A549 (cell line): ENCODE data around the gene COASY. TPM values are rescaled to one million over a fixed set of nuclear protein-coding genes. Genes with fewer than 3 reads are reported as not detected.

Source experiments
- ATAC-seq, 2 experiments: fragments of 200-7000 bp in 1 of 2; fragments of >200 bp in 1 of 2; cut with Nextera tagmentation in 1 of 2; cut with Tn5 transposase in 1 of 2; 3 replicates each; pipeline versions ENCODE4 v1.8.0 to v1.9.1; 2018 to 2020; ENCODE audit warnings: mild to moderate bottlenecking in 1 of 2, moderate library complexity in 1 of 2
- CTCF ChIA-PET: fragments of 300-600 bp; sonication (Branson Sonifier 250); formaldehyde crosslinking; extraction: SDS; loops from one replicate; lab custom pipeline; 2021; ENCODE audit warnings: antibody characterized with exemption, inconsistent platforms; lab: Yijun Ruan, JAX
- POLR2A ChIA-PET: fragments of 350-600 bp; formaldehyde crosslinking; extraction: SDS; loops from one replicate; lab custom pipeline; 2021; ENCODE audit warnings: antibody characterized with exemption, inconsistent platforms; lab: Yijun Ruan, JAX
- DNase-seq, 2 experiments: peaks; one replicate each; pipeline versions ENCODE4 v3.0.0 to v3.0.0-alpha.2; 2011 to 2016; ENCODE audit warnings: low read depth in 1 of 2, low spot score in 1 of 2
- FAIRE-seq: peaks from 2 replicates; lab custom pipeline; 2011; peaks lifted over from hg19 to GRCh38; lab: Jason Lieb, UNC
- H3K27ac ChIP-seq, 2 experiments: fragments of >200 bp; sonication (Bioruptor Twin); formaldehyde crosslinking; 3 replicates each; pipeline ENCODE4 v1.5.1; 2016 to 2017
- H3K4me1 ChIP-seq: fragments of >200 bp; sonication (Bioruptor Twin); formaldehyde crosslinking; 3 replicates; pipeline ENCODE4 v1.6.1; 2016
- H3K4me2 ChIP-seq: fragments of >200 bp; sonication (Bioruptor Twin); formaldehyde crosslinking; 3 replicates; pipeline ENCODE4 v1.6.1; 2016
- H3K4me3 ChIP-seq: fragments of >200 bp; sonication (Bioruptor Twin); formaldehyde crosslinking; 3 replicates; pipeline ENCODE4 v1.5.1; 2016
- H3K9me3 ChIP-seq: fragments of >200 bp; sonication (Bioruptor Twin); formaldehyde crosslinking; 3 replicates; pipeline ENCODE4 v1.6.1; 2016
- BHLHE40 ChIP-seq: IDR thresholded peaks from 2 replicates; pipeline ENCODE4 v1.6.1; 2012; ENCODE audit warnings: low read depth, low read length, inconsistent platforms
- CHD4 ChIP-seq: fragments of 200-600 bp; sonication (generic); IDR thresholded peaks from 2 replicates; pipeline ENCODE4 v1.6.1; 2016; ENCODE audit warnings: antibody characterized with exemption, mild to moderate bottlenecking, borderline replicate concordance
- EHF ChIP-seq: fragments of 250-450 bp; sonication (Bioruptor Pico); IDR thresholded peaks from 2 replicates; pipeline ENCODE4 v1.5.0; 2020; ENCODE audit warnings: mild to moderate bottlenecking
- EHMT2 ChIP-seq: fragments of 200-600 bp; sonication (generic); IDR thresholded peaks from 2 replicates; pipeline ENCODE4 v1.6.1; 2016; ENCODE audit warnings: antibody characterized with exemption, low read depth, mild to moderate bottlenecking, moderate library complexity
- ELK1 ChIP-seq: fragments of 150-350 bp; IDR thresholded peaks from 2 replicates; pipeline ENCODE4 v1.6.1; 2014; ENCODE audit warnings: low read depth, mild to moderate bottlenecking, low read length
- EP300 ChIP-seq, 2 experiments: fragments of >200 bp; sonication (Bioruptor Twin); formaldehyde crosslinking; IDR thresholded peaks; 2 replicates in 1 of 2; 3 replicates in 1 of 2; pipeline ENCODE4 v1.6.1; 2016 to 2017
- ESRRA ChIP-seq: fragments of 150-350 bp; IDR thresholded peaks from 2 replicates; pipeline ENCODE4 v1.6.1; 2014; ENCODE audit warnings: mild to moderate bottlenecking, low read length, borderline replicate concordance
- FOXS1 ChIP-seq: fragments of 250-450 bp; sonication (Bioruptor Pico); IDR thresholded peaks from 2 replicates; pipeline ENCODE4 v1.5.0; 2020; ENCODE audit warnings: mild to moderate bottlenecking, moderate library complexity
- GATA3 ChIP-seq: IDR thresholded peaks from 2 replicates; pipeline ENCODE4 v1.6.1; 2012; ENCODE audit warnings: borderline replicate concordance
- HES2 ChIP-seq: fragments of >200 bp; sonication (Bioruptor Twin); formaldehyde crosslinking; IDR thresholded peaks from 2 replicates; pipeline ENCODE4 v1.6.1; 2016
- HOXA7 ChIP-seq: fragments of 250-450 bp; sonication (Bioruptor Pico); IDR thresholded peaks from 2 replicates; pipeline ENCODE4 v1.5.0; 2020; ENCODE audit warnings: mild to moderate bottlenecking, moderate library complexity
- HOXB13 ChIP-seq: fragments of 250-450 bp; sonication (Bioruptor Pico); IDR thresholded peaks from 2 replicates; pipeline ENCODE4 v1.5.0; 2020; ENCODE audit warnings: low read depth, mild to moderate bottlenecking, moderate library complexity
- HOXB5 ChIP-seq: fragments of 250-450 bp; sonication (Bioruptor Pico); IDR thresholded peaks from 2 replicates; pipeline ENCODE4 v1.5.0; 2020; ENCODE audit warnings: mild to moderate bottlenecking, moderate library complexity
- MAFK ChIP-seq: fragments of 450-650 bp; IDR thresholded peaks from 2 replicates; pipeline ENCODE4 v1.6.1; 2014; ENCODE audit not compliant: partially characterized antibody
- MAX ChIP-seq: IDR thresholded peaks from 2 replicates; pipeline ENCODE4 v1.6.1; 2012
- MAZ ChIP-seq: fragments of 150-350 bp; IDR thresholded peaks from 2 replicates; pipeline ENCODE4 v1.6.1; 2014; ENCODE audit warnings: antibody characterized with exemption, low read depth, low read length, borderline replicate concordance
- MYC ChIP-seq: IDR thresholded peaks from 2 replicates; pipeline ENCODE4 v1.6.1; 2012; ENCODE audit warnings: mild to moderate bottlenecking, inconsistent platforms, low read length, improper control_type of control experiment, borderline replicate concordance
- NFE2L2 ChIP-seq: fragments of 150-350 bp; conservative IDR thresholded peaks from 2 replicates; pipeline ENCODE4 v1.6.1; 2014; ENCODE audit warnings: low read length
- NPAS2 ChIP-seq: fragments of 250-450 bp; sonication (Bioruptor Pico); IDR thresholded peaks from 2 replicates; pipeline ENCODE4 v1.8.0; 2022; ENCODE audit warnings: mild to moderate bottlenecking, moderate library complexity, borderline replicate concordance
- PBX3 ChIP-seq: IDR thresholded peaks from 2 replicates; pipeline ENCODE4 v1.6.1; 2012
- POLR2A ChIP-seq: IDR thresholded peaks from 2 replicates; pipeline ENCODE4 v1.6.1; 2012; ENCODE audit warnings: mild to moderate bottlenecking, low read length
- POLR2AphosphoS2 ChIP-seq: conservative IDR thresholded peaks from 2 replicates; pipeline ENCODE4 v1.6.1; 2012; ENCODE audit warnings: low read length, improper control_type of control experiment, inconsistent platforms
- RAD21 ChIP-seq, 2 experiments: fragments of >200 bp in 1 of 2; sonication (Bioruptor Twin) in 1 of 2; formaldehyde crosslinking in 1 of 2; IDR thresholded peaks in 1 of 2; conservative IDR thresholded peaks in 1 of 2; 2 replicates in 1 of 2; 3 replicates in 1 of 2; pipeline ENCODE4 v1.6.1; 2012 to 2018; ENCODE audit warnings: inconsistent platforms in 1 of 2
- RARB ChIP-seq: fragments of 250-450 bp; sonication (Bioruptor Pico); IDR thresholded peaks from 2 replicates; pipeline ENCODE4 v1.8.0; 2021; ENCODE audit warnings: mild to moderate bottlenecking, moderate library complexity
- RCOR1 ChIP-seq: fragments of 150-350 bp; IDR thresholded peaks from 2 replicates; pipeline ENCODE4 v1.6.1; 2014; ENCODE audit warnings: antibody characterized with exemption, low read length, low read depth
- SMC3 ChIP-seq: fragments of >200 bp; sonication (Bioruptor Twin); formaldehyde crosslinking; IDR thresholded peaks from 3 replicates; pipeline ENCODE4 v1.6.1; 2018; ENCODE audit warnings: inconsistent platforms
- ZSCAN20 ChIP-seq: fragments of 250-450 bp; sonication (Bioruptor Pico); IDR thresholded peaks from 2 replicates; pipeline ENCODE4 v1.8.0; 2022; ENCODE audit warnings: mild to moderate bottlenecking, moderate library complexity
- WGBS: methylation state at CpG from one replicate; pipeline ENCODE4 v1.1.6; 2017; ENCODE audit errors: missing lambda C conversion rate; 5-methylcytosine and 5-hydroxymethylcytosine counted together
- polyA plus RNA-seq, 4 experiments: library from polyadenylated mRNA; depleted of rRNA in 3 of 4; stranded (reverse); fragments of >200 nt; fragmentation: RNase III in 1 of 4; extraction: RNeasy Plus Mini Kit Qiagen cat#74134 plus additional on column Dnase treatment in 1 of 4; gene quantifications; 2 replicates in 3 of 4; 3 replicates in 1 of 4; pipeline ENCODE4 v1.2.3, GENCODE V29; 2011 to 2017
- TF ChIP-seq, protein P1 (sequence below): fragments of 200-600 bp; sonication (generic); IDR thresholded peaks from 2 replicates; pipeline ENCODE4 v1.6.1; 2016; ENCODE audit warnings: antibody characterized with exemption, mild to moderate bottlenecking, moderate library complexity
- TF ChIP-seq, protein P2 (sequence below): fragments of 250-450 bp; sonication (Bioruptor Pico); IDR thresholded peaks from 2 replicates; pipeline ENCODE4 v1.5.0; 2021; ENCODE audit warnings: mild to moderate bottlenecking, moderate library complexity, borderline replicate concordance
- TF ChIP-seq, protein P3 (sequence below): fragments of >200 bp; sonication (Bioruptor Twin); formaldehyde crosslinking; IDR thresholded peaks from 3 replicates; pipeline ENCODE4 v1.5.1; 2016

The COASY gene
- polyA plus RNA-seq, 2 of the 4 experiments (the other 2 are of a cell fraction) = 65.4 to 112 TPM

DNA sequence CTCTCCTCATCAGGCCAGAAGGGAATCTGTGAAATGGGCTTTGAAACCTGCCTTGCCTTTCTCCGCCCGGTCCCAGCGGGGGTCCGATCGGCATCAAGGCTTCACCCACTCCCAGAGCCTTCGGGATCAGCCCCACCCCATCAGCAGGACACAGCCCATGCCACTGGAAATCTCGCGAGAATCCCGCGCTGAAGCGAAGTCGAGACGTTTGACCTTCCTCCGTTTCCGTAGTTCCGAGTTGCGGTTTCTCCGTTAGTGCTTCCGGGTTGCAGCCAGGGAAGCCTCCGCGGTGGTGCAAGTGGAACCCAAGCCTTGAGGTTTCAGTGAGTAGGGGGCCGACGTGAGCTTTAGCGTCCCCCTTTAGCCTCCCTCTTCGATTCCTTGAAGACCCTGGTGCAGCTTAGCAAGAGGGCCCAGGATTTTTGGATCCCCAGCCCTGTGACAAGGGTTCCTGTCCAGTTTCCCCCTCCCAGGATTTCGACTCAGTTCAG lies at the start of gene COASY (continued):
- TF ChIP-seq RAD21 (conservative IDR thresholded peaks at IDR 0.05 in 1 of 2, IDR thresholded peaks at IDR 0.05 in 1 of 2) (no peak), FOXS1 (no peak), EP300 (IDR thresholded peaks at IDR 0.05) (no peak), ZSCAN20 (CRISPR knock-in tag) (no peak), PBX3 (no peak; the same call in 1 of the 2 replicates), HOXB5 (no peak), EHF (no peak; the same call in 1 of the 2 replicates), HOXB13 (CRISPR knock-in tag) (no peak), ELK1 (no peak), SMC3 (no peak), NPAS2 (CRISPR knock-in tag) (no peak), MAZ (no peak), ESRRA (no peak), GATA3 (peak; percentile 86), RCOR1 (no peak), EHMT2 (no peak), CHD4 (0 out of 2 replicates have a peak, but pooled peaks have one; percentile 75), BHLHE40 (no peak), MYC (no peak), HES2 (no peak)
- TF ChIP-seq, protein P1, sequence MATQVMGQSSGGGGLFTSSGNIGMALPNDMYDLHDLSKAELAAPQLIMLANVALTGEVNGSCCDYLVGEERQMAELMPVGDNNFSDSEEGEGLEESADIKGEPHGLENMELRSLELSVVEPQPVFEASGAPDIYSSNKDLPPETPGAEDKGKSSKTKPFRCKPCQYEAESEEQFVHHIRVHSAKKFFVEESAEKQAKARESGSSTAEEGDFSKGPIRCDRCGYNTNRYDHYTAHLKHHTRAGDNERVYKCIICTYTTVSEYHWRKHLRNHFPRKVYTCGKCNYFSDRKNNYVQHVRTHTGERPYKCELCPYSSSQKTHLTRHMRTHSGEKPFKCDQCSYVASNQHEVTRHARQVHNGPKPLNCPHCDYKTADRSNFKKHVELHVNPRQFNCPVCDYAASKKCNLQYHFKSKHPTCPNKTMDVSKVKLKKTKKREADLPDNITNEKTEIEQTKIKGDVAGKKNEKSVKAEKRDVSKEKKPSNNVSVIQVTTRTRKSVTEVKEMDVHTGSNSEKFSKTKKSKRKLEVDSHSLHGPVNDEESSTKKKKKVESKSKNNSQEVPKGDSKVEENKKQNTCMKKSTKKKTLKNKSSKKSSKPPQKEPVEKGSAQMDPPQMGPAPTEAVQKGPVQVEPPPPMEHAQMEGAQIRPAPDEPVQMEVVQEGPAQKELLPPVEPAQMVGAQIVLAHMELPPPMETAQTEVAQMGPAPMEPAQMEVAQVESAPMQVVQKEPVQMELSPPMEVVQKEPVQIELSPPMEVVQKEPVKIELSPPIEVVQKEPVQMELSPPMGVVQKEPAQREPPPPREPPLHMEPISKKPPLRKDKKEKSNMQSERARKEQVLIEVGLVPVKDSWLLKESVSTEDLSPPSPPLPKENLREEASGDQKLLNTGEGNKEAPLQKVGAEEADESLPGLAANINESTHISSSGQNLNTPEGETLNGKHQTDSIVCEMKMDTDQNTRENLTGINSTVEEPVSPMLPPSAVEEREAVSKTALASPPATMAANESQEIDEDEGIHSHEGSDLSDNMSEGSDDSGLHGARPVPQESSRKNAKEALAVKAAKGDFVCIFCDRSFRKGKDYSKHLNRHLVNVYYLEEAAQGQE = peak; percentile 99

DNA sequence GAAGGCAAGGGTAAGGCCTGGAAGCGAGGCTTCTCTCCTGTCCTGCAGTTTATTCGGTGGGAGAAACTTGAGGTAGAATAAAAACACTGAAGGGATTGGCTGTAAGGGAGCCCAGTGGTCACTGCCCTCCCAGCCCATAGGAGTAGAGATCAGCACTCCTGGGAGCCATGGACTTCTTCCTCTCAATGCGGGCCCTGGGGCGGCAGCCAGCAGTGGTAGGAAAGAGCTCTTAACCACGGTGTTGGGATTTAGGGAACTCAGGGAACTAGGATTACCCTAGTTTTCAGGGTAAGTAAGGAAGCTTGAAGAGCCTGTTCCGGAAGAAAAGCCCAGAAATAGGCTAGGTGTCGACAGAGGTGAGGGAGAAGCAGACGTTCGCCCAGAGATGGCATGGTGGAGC lies 49.7 kb upstream of the COASY start:
- FAIRE-seq (no peak), DNase-seq (no peak), ATAC-seq (no peak)
- Histone ChIP-seq H3K9me3 (no peaks in the 10 kb centered on the region), H3K4me3 (no peak overlapping the region), H3K4me2 (no peak overlapping the region), H3K4me1 (peaks cover 6% of the 10 kb centered on the region), H3K27ac (no peak overlapping the region)
- CTCF ChIA-PET = interaction anchor here (0.6 to 17.8 kb wide), 9 partner anchors 15 to 194 kb away, joined by 3 to 364 read pairs (median 4); partner anchors contain the start of gene CAVIN1
- POLR2A ChIA-PET = no interaction called here
- WGBS = 92% methylated on average over 9 of the region's 9 CpGs
- TF ChIP-seq POLR2AphosphoS2 (no peak), EHMT2 (no peak), HOXB13 (CRISPR knock-in tag) (no peak), RARB (CRISPR knock-in tag) (no peak), HOXB5 (no peak), NFE2L2 (no peak), MAX (no peak), MYC (no peak), POLR2A (no peak), HOXA7 (no peak), RCOR1 (no peak), MAFK (no peak), EP300 (IDR thresholded peaks at IDR 0.05) (no peak), ZSCAN20 (CRISPR knock-in tag) (no peak)
- TF ChIP-seq, protein P2, sequence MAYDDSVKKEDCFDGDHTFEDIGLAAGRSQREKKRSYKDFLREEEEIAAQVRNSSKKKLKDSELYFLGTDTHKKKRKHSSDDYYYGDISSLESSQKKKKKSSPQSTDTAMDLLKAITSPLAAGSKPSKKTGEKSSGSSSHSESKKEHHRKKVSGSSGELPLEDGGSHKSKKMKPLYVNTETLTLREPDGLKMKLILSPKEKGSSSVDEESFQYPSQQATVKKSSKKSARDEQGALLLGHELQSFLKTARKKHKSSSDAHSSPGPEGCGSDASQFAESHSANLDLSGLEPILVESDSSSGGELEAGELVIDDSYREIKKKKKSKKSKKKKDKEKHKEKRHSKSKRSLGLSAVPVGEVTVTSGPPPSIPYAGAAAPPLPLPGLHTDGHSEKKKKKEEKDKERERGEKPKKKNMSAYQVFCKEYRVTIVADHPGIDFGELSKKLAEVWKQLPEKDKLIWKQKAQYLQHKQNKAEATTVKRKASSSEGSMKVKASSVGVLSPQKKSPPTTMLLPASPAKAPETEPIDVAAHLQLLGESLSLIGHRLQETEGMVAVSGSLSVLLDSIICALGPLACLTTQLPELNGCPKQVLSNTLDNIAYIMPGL = no peak
- TF ChIP-seq, protein P3, sequence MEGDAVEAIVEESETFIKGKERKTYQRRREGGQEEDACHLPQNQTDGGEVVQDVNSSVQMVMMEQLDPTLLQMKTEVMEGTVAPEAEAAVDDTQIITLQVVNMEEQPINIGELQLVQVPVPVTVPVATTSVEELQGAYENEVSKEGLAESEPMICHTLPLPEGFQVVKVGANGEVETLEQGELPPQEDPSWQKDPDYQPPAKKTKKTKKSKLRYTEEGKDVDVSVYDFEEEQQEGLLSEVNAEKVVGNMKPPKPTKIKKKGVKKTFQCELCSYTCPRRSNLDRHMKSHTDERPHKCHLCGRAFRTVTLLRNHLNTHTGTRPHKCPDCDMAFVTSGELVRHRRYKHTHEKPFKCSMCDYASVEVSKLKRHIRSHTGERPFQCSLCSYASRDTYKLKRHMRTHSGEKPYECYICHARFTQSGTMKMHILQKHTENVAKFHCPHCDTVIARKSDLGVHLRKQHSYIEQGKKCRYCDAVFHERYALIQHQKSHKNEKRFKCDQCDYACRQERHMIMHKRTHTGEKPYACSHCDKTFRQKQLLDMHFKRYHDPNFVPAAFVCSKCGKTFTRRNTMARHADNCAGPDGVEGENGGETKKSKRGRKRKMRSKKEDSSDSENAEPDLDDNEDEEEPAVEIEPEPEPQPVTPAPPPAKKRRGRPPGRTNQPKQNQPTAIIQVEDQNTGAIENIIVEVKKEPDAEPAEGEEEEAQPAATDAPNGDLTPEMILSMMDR = no peak
